DMS53 treated with DMSO at 0.1 percent for 48 hours (cell line): ENCODE measurements around the gene CELF2.

Source experiments
- DNase-seq: peaks from one replicate; lab custom pipeline; 2025; ENCODE audit not compliant: unreplicated experiment; lab: John Stamatoyannopoulos, UW

CELF2 gene

GRCh38 chr10:11003679-11004078 is 14.0 kb upstream of the CELF2 start:
- no peak for DNase-seq

DNA sequence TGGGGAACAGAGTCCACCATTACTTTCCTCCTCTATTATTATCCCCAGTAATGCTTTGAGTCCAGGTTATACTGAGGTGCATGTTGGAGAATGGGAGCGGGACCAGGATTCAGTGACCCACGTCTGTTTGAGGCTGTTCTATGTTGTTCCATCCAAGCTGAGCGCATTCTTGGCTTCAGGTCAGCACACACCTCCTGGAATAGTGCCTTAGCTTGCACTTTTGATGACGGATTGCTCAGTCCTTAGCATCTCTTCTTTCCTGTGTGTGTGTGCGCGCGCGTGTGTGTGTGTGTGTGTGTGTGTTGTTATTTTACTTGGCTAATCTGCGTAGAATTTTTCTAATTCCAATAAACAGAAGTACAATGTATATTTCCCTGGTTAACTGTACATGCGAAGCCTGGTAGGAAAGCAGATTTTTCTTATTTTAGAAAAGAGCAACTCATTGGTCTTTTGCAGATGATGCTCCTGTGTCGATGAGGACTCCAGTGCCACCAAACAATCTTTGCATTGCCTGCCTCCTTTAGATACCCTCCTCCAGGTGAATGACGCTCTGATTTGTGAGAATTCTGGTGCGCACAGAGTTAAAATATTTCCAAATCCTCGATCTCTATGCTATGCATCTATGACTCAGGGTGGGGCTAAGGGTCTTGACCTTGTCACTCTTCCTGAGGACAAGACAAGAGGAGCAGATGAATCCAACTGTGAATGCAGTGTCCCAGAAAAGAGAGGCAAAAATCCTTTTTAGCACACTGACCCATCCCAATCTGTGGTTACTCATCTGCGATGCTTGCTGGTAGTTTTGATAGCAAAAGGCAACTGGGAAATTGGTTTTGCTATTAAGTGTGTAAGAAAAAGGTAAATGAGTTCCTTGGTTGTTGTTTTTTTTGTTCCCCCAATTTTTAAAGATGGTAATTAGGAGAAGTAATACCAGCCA is 13.3 kb upstream of the CELF2 start:
- DNase-seq: no peak

- no peak for DNase-seq
These were observed 11.8 kb upstream of the CELF2 start for GRCh38 chr10:11005725-11006427.

- DNase-seq: no peak
These were observed 11.2 kb upstream of the CELF2 start for GRCh38 chr10:11006428-11006825.

GRCh38 chr10:11007476-11008020 is 10.1 kb upstream of the CELF2 start:
- no peak for DNase-seq

- DNase-seq: no peak
These were observed 8.0 kb upstream of the CELF2 start for GRCh38 chr10:11009471-11010308.

DNA sequence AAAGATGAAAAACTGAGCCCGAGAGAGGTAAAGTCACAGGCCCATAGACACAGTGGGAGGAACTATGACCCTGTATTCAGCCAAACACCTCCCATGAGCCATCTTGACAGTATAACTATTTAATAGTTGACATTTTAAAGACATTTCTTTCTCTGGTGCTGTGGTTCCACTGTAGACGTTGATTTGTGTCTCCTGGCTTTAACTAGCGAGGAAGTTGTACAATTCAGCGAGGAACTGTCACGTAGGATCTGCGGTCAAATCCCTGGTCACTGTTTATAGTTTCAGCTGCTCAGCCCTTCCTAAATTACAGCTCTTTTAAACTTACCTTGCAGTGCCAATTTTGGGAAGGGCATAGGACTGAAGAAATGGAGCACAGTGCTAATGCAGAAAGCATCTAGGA is 7.1 kb upstream of the CELF2 start:
- DNase-seq: no peak

- DNase-seq: no peak
These were observed 6.2 kb upstream of the CELF2 start for GRCh38 chr10:11011436-11011835.

DNA sequence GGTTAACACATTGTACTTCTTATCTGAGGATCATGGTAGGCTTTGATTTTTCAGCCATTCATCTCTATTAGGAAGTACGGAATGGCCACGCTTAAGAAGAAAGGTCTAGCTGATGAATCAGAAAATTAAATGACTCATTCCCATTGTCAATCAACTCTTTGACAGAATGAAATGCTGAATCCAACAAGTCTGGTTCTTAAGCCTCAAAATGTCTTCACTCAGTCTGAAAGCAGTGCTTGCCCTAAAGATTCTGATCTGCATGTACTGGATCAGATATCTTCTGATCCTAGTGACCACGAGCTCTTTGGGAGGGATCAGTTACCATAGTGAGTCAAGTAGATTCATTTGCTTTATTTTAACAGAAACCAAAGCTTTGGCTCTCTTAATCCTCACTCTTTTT is 5.7 kb upstream of the CELF2 start:
- no peak for DNase-seq

GRCh38 chr10:11012421-11013295 is 5.0 kb upstream of the CELF2 start:
- DNase-seq: no peak

DNA sequence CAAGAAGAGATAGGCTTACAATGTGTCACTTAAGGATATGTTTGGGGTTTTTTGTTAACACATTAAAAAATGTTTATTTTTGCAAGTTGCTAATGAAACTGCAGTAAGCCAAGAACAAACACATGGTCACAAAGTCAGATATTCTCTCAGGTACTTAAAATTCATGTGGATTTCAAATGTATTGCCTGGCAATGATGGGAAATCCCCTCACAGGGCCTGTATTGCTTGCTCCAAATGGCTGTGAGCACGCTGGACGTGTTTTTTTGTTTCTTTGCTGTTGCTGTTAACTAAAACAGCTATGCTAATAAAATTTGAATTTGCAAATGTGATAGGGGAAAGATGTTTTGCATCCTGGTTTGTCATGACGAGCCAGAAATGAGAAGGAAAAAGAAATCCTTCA is 3.8 kb upstream of the CELF2 start:
- DNase-seq: no peak

- DNase-seq: no peak
These were observed 2.8 kb upstream of the CELF2 start for GRCh38 chr10:11014671-11015445.

GRCh38 chr10:11015446-11015934 is 2.2 kb upstream of the CELF2 start:
- DNase-seq: no peak

DNA sequence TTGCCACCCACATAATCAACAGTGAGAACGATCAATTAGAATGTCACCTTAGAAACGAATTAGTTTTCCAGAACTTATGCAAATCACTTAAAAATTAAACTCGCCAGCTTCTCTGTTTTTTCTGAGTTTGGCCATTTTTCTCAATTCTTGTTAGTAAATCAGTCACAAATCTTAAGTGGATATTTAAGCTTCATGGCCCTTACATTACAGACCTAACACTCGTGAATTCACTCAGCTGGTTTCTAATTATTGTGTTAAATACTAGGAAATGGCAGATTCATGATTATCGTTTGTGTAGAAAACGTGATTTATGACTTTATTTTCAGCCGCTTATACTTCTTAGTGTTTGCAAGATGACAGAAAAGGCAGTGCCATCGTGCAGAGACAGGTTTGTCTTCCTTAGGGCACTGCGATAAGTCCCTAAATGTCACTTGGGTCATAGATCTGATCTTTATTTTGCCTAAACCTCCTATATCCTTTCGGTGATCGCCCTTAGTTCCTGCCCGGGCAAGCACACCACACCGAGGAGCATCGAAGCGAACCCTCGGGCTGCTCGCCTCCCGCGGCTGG is 587 bp upstream of the CELF2 start:
- no peak for DNase-seq

- DNase-seq: no peak
These were observed 765 bp downstream of the CELF2 start for GRCh38 chr10:11018432-11018841.

DNA sequence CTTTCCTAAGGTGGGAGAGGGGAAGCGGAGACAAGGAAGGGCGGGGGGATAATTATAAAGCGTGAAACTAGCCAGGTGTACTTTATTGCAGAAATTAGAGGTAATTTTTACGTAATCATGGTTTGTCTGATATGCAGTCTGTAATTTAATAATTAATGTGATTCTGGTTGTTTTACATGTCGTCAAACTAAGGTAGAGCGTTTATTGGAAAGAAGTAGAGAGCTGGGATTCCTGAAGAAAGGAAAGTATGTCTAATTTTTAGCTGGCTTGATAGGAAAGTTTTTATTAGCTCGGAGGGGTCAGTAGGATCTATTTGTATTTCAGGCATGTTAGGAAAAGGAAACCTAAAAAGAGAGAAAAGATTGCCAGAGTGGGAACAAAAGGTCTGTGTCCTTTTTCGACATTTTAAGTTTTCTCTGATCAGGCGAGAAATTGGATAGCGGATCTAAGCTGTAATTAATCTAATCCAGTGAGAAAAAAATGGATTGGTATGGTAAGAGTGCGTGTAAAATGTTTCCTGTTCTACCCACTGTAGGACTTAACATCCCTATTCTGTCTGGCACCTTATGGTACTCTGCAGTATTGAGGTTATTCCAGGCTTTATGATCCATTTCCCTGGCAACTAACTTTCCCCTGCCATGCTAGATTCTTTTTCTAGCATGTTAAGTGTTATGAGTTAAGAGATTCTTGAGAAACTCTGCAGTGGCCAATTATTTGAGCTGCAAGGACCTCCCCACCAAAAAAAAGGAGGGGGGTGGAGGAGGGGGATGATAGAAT is 1.4 kb downstream of the CELF2 start:
- DNase-seq: no peak

GRCh38 chr10:11019724-11020547 is 2.3 kb downstream of the CELF2 start:
- no peak for DNase-seq
